Smooth muscle cell (in vitro differentiated cells): ENCODE measurements around the gene C12orf42. TPM values are rescaled to one million over a fixed set of nuclear protein-coding genes. Genes with fewer than 3 reads are reported as not detected.

Experiments
- DNase-seq: peaks from one replicate; lab custom pipeline; 2025; ENCODE audit not compliant: unreplicated experiment; lab: John Stamatoyannopoulos, UW
- H2AFZ ChIP-seq: fragments of 200-600 bp; sonication (generic); 2 replicates; pipeline ENCODE4 v1.6.0; 2016; ENCODE audit warnings: antibody characterized with exemption, low read depth, mild to moderate bottlenecking
- H3F3A ChIP-seq: fragments of 200-600 bp; sonication (generic); 2 replicates; pipeline ENCODE4 v1.6.0; 2017; ENCODE audit warnings: antibody characterized with exemption, low read depth
- H3K27ac ChIP-seq: fragments of 200-600 bp; sonication (generic); 2 replicates; pipeline ENCODE4 v1.5.1; 2016; ENCODE audit warnings: low read depth, mild to moderate bottlenecking
- H3K27me3 ChIP-seq: fragments of 200-600 bp; sonication (generic); 2 replicates; pipeline ENCODE4 v1.6.1; 2016; ENCODE audit warnings: low read depth, mild to moderate bottlenecking
- H3K36me3 ChIP-seq: fragments of 200-600 bp; sonication (generic); 2 replicates; pipeline ENCODE4 v1.5.1; 2016; ENCODE audit warnings: low read depth
- H3K4me1 ChIP-seq: fragments of 200-600 bp; sonication (generic); 2 replicates; pipeline ENCODE4 v1.5.1; 2016; ENCODE audit warnings: low read depth
- H3K4me2 ChIP-seq: fragments of 200-600 bp; sonication (generic); 2 replicates; pipeline ENCODE4 v1.6.0; 2016; ENCODE audit warnings: mild to moderate bottlenecking
- H3K4me3 ChIP-seq: fragments of 200-600 bp; sonication (generic); 2 replicates; pipeline ENCODE4 v1.5.1; 2016; ENCODE audit warnings: mild to moderate bottlenecking
- H3K79me2 ChIP-seq: fragments of 200-600 bp; sonication (generic); 2 replicates; pipeline ENCODE4 v1.6.0; 2016; ENCODE audit warnings: low read depth, mild to moderate bottlenecking
- H3K9ac ChIP-seq: fragments of 200-600 bp; sonication (generic); 2 replicates; pipeline ENCODE4 v1.6.0; 2016; ENCODE audit warnings: low read depth
- H3K9me3 ChIP-seq: fragments of 200-600 bp; sonication (generic); replicated peaks from 2 replicates; pipeline ENCODE4 v1.5.1; 2016; ENCODE audit warnings: low read depth
- H4K20me1 ChIP-seq: fragments of 200-600 bp; sonication (generic); 2 replicates; pipeline ENCODE4 v1.6.0; 2016; ENCODE audit warnings: low read depth
- CTCF ChIP-seq: fragments of 200-600 bp; sonication (generic); IDR thresholded peaks from 2 replicates; pipeline ENCODE4 v1.5.1; 2017; ENCODE audit warnings: borderline replicate concordance, mild to moderate bottlenecking, antibody characterized with exemption; ENCODE audit not compliant: insufficient read depth, poor library complexity, severe bottlenecking
- WGBS: methylation state at CpG from one replicate; pipeline ENCODE4 v1.1.7; 2016; ENCODE audit warnings: low lambda C conversion rate; 5-methylcytosine and 5-hydroxymethylcytosine counted together
- polyA plus RNA-seq: library from polyadenylated mRNA; unstranded; fragments of >200 nt; fragmentation: Nextera tagmentation; extraction: Ambion mirVana; gene quantifications from 2 replicates; pipeline ENCODE4 v1.2.1, GENCODE V29; 2016
- total RNA-seq: library from RNA; depleted of rRNA; stranded (reverse); fragments of >200 nt; gene quantifications from 2 replicates; pipeline ENCODE4 v1.2.3, GENCODE V29; 2014

The C12orf42 gene
- total and polyA plus RNA-seq, 2 experiments from 2014 or later, result not detected

- no peaks in the 10 kb centered on the region for H3K79me2 ChIP-seq
- no peaks in the 10 kb centered on the region for H4K20me1 ChIP-seq
- no peak for DNase-seq
- no peaks in the 10 kb centered on the region for H3F3A ChIP-seq
- TF ChIP-seq CTCF, result no peak
- no peak overlapping the region for H3K27ac ChIP-seq
- no peaks in the 10 kb centered on the region for H3K9me3 ChIP-seq
- H3K9ac ChIP-seq, result no peak overlapping the region
- no peak overlapping the region for H3K4me2 ChIP-seq
- H3K36me3 ChIP-seq, result no peaks in the 10 kb centered on the region
- no peaks in the 10 kb centered on the region for H3K27me3 ChIP-seq
- H2AFZ ChIP-seq, result no peak overlapping the region
- no peak overlapping the region for H3K4me3 ChIP-seq
- peaks cover 16% of the 10 kb centered on the region for H3K4me1 ChIP-seq
- 75% methylated on average over 4 of the region's 4 CpGs for WGBS
Measured at GRCh38 chr12:103422746-103423515, 72.8 kb downstream of the C12orf42 start.

- no peak overlapping the region for H2AFZ ChIP-seq
- no peak for DNase-seq
- no peak overlapping the region for H3K27ac ChIP-seq
- H3K9me3 ChIP-seq, result no peaks in the 10 kb centered on the region
- no peaks in the 10 kb centered on the region for H3K36me3 ChIP-seq
- WGBS, result 83% methylated on average over 4 of the region's 4 CpGs
- no peak for TF ChIP-seq CTCF
- H3K4me2 ChIP-seq, result no peak overlapping the region
- H3K79me2 ChIP-seq, result no peaks in the 10 kb centered on the region
- H3K9ac ChIP-seq, result no peak overlapping the region
- no peaks in the 10 kb centered on the region for H3K27me3 ChIP-seq
- no peaks in the 10 kb centered on the region for H4K20me1 ChIP-seq
- no peak overlapping the region for H3K4me3 ChIP-seq
- H3K4me1 ChIP-seq, result peaks cover 16% of the 10 kb centered on the region
- H3F3A ChIP-seq, result no peaks in the 10 kb centered on the region
Measured at GRCh38 chr12:103422328-103422727, 73.4 kb downstream of the C12orf42 start.

DNA sequence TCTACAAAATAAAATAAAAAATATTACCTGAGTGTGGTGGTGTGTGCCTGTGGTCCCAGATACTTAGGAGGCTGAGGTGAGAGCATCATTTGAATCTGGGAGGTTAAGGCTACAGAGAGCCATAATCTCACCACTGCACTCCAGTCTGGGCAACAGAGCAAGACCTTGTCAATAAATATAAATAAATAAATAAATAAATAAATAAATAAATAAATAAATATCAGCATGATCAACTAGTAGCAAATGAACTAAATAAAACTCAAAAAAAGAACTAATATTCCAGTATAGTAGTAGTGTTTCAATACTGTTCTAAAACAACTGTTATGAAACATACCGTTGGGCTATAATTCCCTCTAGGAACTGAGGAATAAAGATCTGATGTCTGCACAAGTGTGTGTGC lies 74.4 kb downstream of the C12orf42 start:
- Histone ChIP-seq H3K4me3 (no peak overlapping the region), H3K36me3 (no peaks in the 10 kb centered on the region), H4K20me1 (no peaks in the 10 kb centered on the region), H3F3A (no peaks in the 10 kb centered on the region), H3K4me1 (peaks cover 16% of the 10 kb centered on the region), H3K9ac (no peak overlapping the region), H3K9me3 (no peaks in the 10 kb centered on the region), H3K4me2 (no peak overlapping the region), H3K27me3 (no peaks in the 10 kb centered on the region), H3K27ac (no peak overlapping the region), H3K79me2 (no peaks in the 10 kb centered on the region), H2AFZ (no peak overlapping the region)
- WGBS, result 91% methylated on average over 1 of the region's 1 CpG
- no peak for DNase-seq
- TF ChIP-seq CTCF, result no peak

DNA sequence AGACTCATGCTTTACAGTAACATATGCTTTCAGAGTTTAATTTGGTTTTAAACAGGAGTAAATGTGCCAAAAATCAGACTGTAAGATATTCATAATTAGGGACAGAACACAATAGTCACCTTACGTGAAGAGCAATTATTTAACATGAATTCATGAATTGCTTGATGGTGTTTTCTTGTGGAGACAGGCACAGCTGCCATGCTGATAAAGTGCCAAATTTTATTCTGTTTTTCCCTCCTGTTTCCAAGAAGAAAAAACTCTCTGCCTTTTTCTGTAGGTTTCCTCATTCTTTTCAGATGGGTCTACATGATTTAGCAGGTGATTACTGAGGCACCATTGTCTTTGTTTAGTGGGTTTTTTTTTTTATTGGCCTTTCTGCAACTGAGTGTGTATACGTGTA lies 80.1 kb downstream of the C12orf42 start:
- H3K9ac ChIP-seq, result no peak overlapping the region
- no peak overlapping the region for H2AFZ ChIP-seq
- H4K20me1 ChIP-seq, result no peaks in the 10 kb centered on the region
- H3K36me3 ChIP-seq, result no peaks in the 10 kb centered on the region
- H3F3A ChIP-seq, result no peaks in the 10 kb centered on the region
- no peaks in the 10 kb centered on the region for H3K27me3 ChIP-seq
- 89% methylated on average over 2 of the region's 2 CpGs for WGBS
- TF ChIP-seq CTCF, result no peak
- no peak overlapping the region for H3K27ac ChIP-seq
- H3K9me3 ChIP-seq, result no peaks in the 10 kb centered on the region
- H3K79me2 ChIP-seq, result no peaks in the 10 kb centered on the region
- DNase-seq, result no peak
- H3K4me2 ChIP-seq, result no peak overlapping the region
- H3K4me1 ChIP-seq, result no peaks in the 10 kb centered on the region
- no peak overlapping the region for H3K4me3 ChIP-seq
